HepG2 (cell line): ENCODE data around the gene CHTF18. TPM values are rescaled to one million over a fixed set of nuclear protein-coding genes. Genes with fewer than 3 reads are reported as not detected.
A peak's percentile ranks its signal among the peaks of the same experiment; 100 is the strongest.

Experiments
- ATAC-seq: fragments of 200-7000 bp; cut with Tn5 transposase; 3 replicates; pipeline ENCODE4 v1.9.1; 2020; ENCODE audit warnings: mild to moderate bottlenecking, moderate library complexity
- BruUV-seq: library from RNA; stranded (reverse); fragments of 400-500 nt; replicated peaks from 2 replicates; lab custom pipeline; 2021; lab: Mats Ljungman, UMichigan
- CTCF ChIA-PET: fragments of 300-600 bp; formaldehyde crosslinking; extraction: SDS; loops from one replicate; lab custom pipeline; 2021; ENCODE audit warnings: low total read pairs, inconsistent platforms, low intra/inter-chr PET ratio; lab: Yijun Ruan, JAX
- POLR2A ChIA-PET: fragments of 350-600 bp; sonication (Branson Sonifier 250); formaldehyde crosslinking; loops from one replicate; lab custom pipeline; 2020; ENCODE audit warnings: antibody characterized with exemption, inconsistent platforms; lab: Yijun Ruan, JAX
- DNase-seq: peaks from one replicate; pipeline ENCODE4 v3.0.0-alpha.2; 2015; ENCODE audit warnings: low spot score
- FAIRE-seq: peaks from 3 replicates; lab custom pipeline; 2011; peaks lifted over from hg19 to GRCh38; lab: Jason Lieb, UNC
- H2AFZ ChIP-seq: one replicate; pipeline ENCODE4 v1.6.1; 2011; ENCODE audit warnings: low read length, inconsistent platforms
- H3K27ac ChIP-seq: fragments of 300-600 bp; 3 replicates; pipeline ENCODE4 v1.8.0; 2011; ENCODE audit warnings: mixed run types, mild to moderate bottlenecking, mixed read lengths, low read length, inconsistent platforms; ENCODE audit not compliant: insufficient read depth; ENCODE audit errors: extremely low read length
- H3K27me3 ChIP-seq, 2 experiments: fragments of 200-600 bp in 1 of 2; 2 replicates in 1 of 2; 3 replicates in 1 of 2; pipeline versions ENCODE4 v1.6.0 to v1.8.0; 2011; ENCODE audit warnings: low read length in 2 of 2, mild to moderate bottlenecking in 2 of 2, moderate library complexity in 2 of 2, inconsistent platforms in 1 of 2; ENCODE audit not compliant: insufficient read depth in 2 of 2, control insufficient read depth in 1 of 2
- H3K36me3 ChIP-seq, 2 experiments: fragments of 200-600 bp in 1 of 2; replicated peaks in 1 of 2; 2 replicates in 1 of 2; 3 replicates in 1 of 2; pipeline versions ENCODE4 v1.5.1 to v1.8.0; 2011; ENCODE audit warnings: low read length in 2 of 2, inconsistent platforms in 1 of 2; ENCODE audit not compliant: insufficient read depth in 2 of 2, control insufficient read depth in 1 of 2
- H3K4me1 ChIP-seq: 2 replicates; pipeline ENCODE4 v1.5.1; 2012; ENCODE audit warnings: low read length, inconsistent platforms; ENCODE audit not compliant: insufficient read depth
- H3K4me2 ChIP-seq: 2 replicates; pipeline ENCODE4 v1.6.0; 2011; ENCODE audit warnings: low read depth, low read length, inconsistent platforms
- H3K4me3 ChIP-seq, 3 experiments: fragments of 200-600 bp in 1 of 3; sonication (generic), shearing (Covaris generic) in 1 of 3; replicated peaks in 1 of 3; 2 replicates each; pipeline ENCODE4 v1.5.1; 2011 to 2016; ENCODE audit warnings: low read length in 3 of 3, inconsistent platforms in 2 of 3, low read depth in 2 of 3, mild to moderate bottlenecking in 2 of 3, control low read depth in 1 of 3, mixed read lengths in 1 of 3; ENCODE audit not compliant: insufficient read depth in 1 of 3
- H3K79me2 ChIP-seq: one replicate; pipeline ENCODE4 v1.6.1; 2011; ENCODE audit warnings: low read length, inconsistent platforms; ENCODE audit not compliant: insufficient read depth
- H3K9ac ChIP-seq: 2 replicates; pipeline ENCODE4 v1.6.0; 2011; ENCODE audit warnings: mild to moderate bottlenecking, low read depth, low read length, inconsistent platforms; ENCODE audit not compliant: insufficient read depth
- H3K9me3 ChIP-seq: 2 replicates; pipeline ENCODE4 v1.5.1; 2012; ENCODE audit warnings: mild to moderate bottlenecking, low read length
- H4K20me1 ChIP-seq: 2 replicates; pipeline ENCODE4 v1.6.0; 2011; ENCODE audit warnings: inconsistent platforms, mild to moderate bottlenecking, low read length, moderate library complexity; ENCODE audit not compliant: insufficient read depth
- AGO1 ChIP-seq: fragments of 200-400 bp; formaldehyde crosslinking; IDR thresholded peaks from 2 replicates; pipeline ENCODE4 v1.6.1; 2017; ENCODE audit warnings: mild to moderate bottlenecking, low read depth, low read length, moderate library complexity; ENCODE audit not compliant: poor library complexity, severe bottlenecking
- KDM5B ChIP-seq: sonication (generic); formaldehyde crosslinking; IDR thresholded peaks from 2 replicates; pipeline ENCODE4 v1.4.0; 2020; ENCODE audit warnings: missing genetic modification reagents, mild to moderate bottlenecking, borderline replicate concordance
- KLF15 ChIP-seq: sonication (generic); formaldehyde crosslinking; IDR thresholded peaks from 2 replicates; pipeline ENCODE4 v1.8.1; 2023; ENCODE audit warnings: borderline replicate concordance, mild to moderate bottlenecking, inconsistent platforms, missing genetic modification reagents, mixed read lengths
- TFAP4 ChIP-seq: sonication (generic); IDR thresholded peaks from 2 replicates; pipeline ENCODE4 v1.6.1; 2016; ENCODE audit warnings: low read depth, borderline replicate concordance
- ZNF761 ChIP-seq: sonication (generic); formaldehyde crosslinking; conservative IDR thresholded peaks from 2 replicates; pipeline ENCODE4 v1.4.0; 2020; ENCODE audit warnings: mild to moderate bottlenecking, missing genetic modification reagents
- WGBS: methylation state at CpG from one replicate; pipeline ENCODE4 v1.1.6; 2017; ENCODE audit warnings: low lambda C conversion rate; 5-methylcytosine and 5-hydroxymethylcytosine counted together
- in situ Hi-C: cut with HindIII; loops from 2 replicates; pipeline ENCODE4 v1.10.0; 2017; ENCODE audit warnings: low pct_unique_long_range_greater_than_20kb; ENCODE audit not compliant: extremely low pct_ligation_motif_present
- intact Hi-C: fragments of 100-400 bp; cut with micrococcal nuclease; formaldehyde crosslinking; loops from one replicate; pipeline ENCODE4 v1.10.0; 2022; ENCODE audit not compliant: unreplicated experiment
- polyA plus RNA-seq, 8 experiments: library from polyadenylated mRNA; depleted of rRNA in 3 of 8; stranded (reverse) in 7 of 8; unstranded in 1 of 8; fragments of >200 nt; fragmentation: Illumina TruSeq in 4 of 8; extraction: Trizol in 4 of 8; gene quantifications; 2 replicates each; pipeline versions ENCODE4 v1.2.1 to v1.2.3, GENCODE V29; 2011 to 2016; ENCODE audit warnings: low read depth in 4 of 8, missing spikeins in 1 of 8, mixed read lengths in 1 of 8; ENCODE audit not compliant: insufficient read depth in 1 of 8
- total RNA-seq, 5 experiments: library from RNA; depleted of rRNA; stranded (reverse); fragments of >200 nt; fragmentation: Illumina TruSeq; extraction: Trizol; gene quantifications; 2 replicates each; pipeline ENCODE4 v1.2.3, GENCODE V29; 2016; ENCODE audit warnings: low read depth in 1 of 5

The CHTF18 gene
- total and polyA plus RNA-seq, 2 of the 13 experiments (the other 11 are each of a cell fraction or from before 2014, with no cell fraction given): 8.6 to 22.9 TPM

GRCh38 chr16:782766-783403 lies 5.5 kb upstream of the CHTF18 start:
- no peak for FAIRE-seq
- Histone ChIP-seq H3K9ac (no peak overlapping the region), H3K27me3 (peaks cover 13 to 51% of the 10 kb centered on the region in 2 experiments), H3K4me3 (no peak overlapping the region), H3K4me2 (no peak overlapping the region), H3K79me2 (no peaks in the 10 kb centered on the region), H3K4me1 (peaks cover 5% of the 10 kb centered on the region; the same call in 1 of the 2 replicates), H4K20me1 (no peaks in the 10 kb centered on the region), H3K9me3 (no peaks in the 10 kb centered on the region), H3K36me3 (0 out of 5 replicates have a peak, but pooled peaks cover 0 to 6% of the 10 kb centered on the region in 2 experiments), H3K27ac (no peak overlapping the region), H2AFZ (no peak overlapping the region)
- in situ Hi-C loops: no loop called here
- WGBS: 53% methylated on average over 9 of the region's 36 CpGs
- TF ChIP-seq ZNF761 (CRISPR knock-in tag): no peak
- no peak for TF ChIP-seq KLF15 (CRISPR knock-in tag)
- TF ChIP-seq AGO1: peak; percentile 82
- no peak for TF ChIP-seq KDM5B (CRISPR knock-in tag)
- no peak for TF ChIP-seq TFAP4
- POLR2A ChIA-PET: no interaction called here
- no TSS peak for BruUV-seq
- DNase-seq: no peak
- CTCF ChIA-PET: no interaction called here
- ATAC-seq: no peak; the same call in 2 of the 3 replicates
- intact Hi-C loops: no loop called here
